Right renal cortex interstitium (tissue), 3 donors: Measurements from ENCODE around the gene EPOP. TPM values are rescaled to one million over a fixed set of nuclear protein-coding genes. Genes with fewer than 3 reads are reported as not detected.

Experiments used
- DNase-seq, 3 donors: peaks; one replicate each; pipeline ENCODE4 v3.0.0-alpha.2; 2013; ENCODE audit warnings: low read depth in 3 of 3, low spot score in 2 of 3
- polyA plus RNA-seq, 3 donors: library from polyadenylated mRNA; unstranded; fragments of 120-200 nt; gene quantifications; one replicate each; pipeline ENCODE4 v1.2.1, GENCODE V29; 2013; ENCODE audit not compliant: insufficient read length in 3 of 3

Gene EPOP
- 1 to 10 TPM; 1.2 to 1.4 (median 1.3) TPM for polyA plus RNA-seq

GRCh38 chr17:38674749-38675615 is at the start of gene EPOP:
Gene EPOP (minus strand): TSS chr17:38674957. CDS start chr17:38674495, 462 bp downstream.
- DNase-seq, result no peak

DNA sequence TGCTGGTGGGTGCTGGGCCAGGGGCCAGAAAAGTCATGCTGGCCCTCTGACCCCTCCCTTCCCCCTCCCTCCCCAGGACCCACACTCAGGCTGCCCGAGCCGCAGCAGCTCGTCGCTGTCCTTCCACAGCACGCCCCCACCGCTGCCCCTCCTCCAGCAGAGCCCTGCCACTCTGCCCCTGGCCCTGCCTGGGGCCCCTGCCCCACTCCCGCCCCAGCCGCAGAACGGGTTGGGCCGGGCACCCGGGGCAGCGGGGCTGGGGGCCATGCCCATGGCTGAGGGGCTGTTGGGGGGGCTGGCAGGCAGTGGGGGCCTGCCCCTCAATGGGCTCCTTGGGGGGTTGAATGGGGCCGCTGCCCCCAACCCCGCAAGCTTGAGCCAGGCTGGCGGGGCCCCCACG is 47.0 kb upstream of the EPOP start:
- no peak for DNase-seq

GRCh38 chr17:38720941-38721340 is 46.2 kb upstream of the EPOP start:
- no peak for DNase-seq

DNA sequence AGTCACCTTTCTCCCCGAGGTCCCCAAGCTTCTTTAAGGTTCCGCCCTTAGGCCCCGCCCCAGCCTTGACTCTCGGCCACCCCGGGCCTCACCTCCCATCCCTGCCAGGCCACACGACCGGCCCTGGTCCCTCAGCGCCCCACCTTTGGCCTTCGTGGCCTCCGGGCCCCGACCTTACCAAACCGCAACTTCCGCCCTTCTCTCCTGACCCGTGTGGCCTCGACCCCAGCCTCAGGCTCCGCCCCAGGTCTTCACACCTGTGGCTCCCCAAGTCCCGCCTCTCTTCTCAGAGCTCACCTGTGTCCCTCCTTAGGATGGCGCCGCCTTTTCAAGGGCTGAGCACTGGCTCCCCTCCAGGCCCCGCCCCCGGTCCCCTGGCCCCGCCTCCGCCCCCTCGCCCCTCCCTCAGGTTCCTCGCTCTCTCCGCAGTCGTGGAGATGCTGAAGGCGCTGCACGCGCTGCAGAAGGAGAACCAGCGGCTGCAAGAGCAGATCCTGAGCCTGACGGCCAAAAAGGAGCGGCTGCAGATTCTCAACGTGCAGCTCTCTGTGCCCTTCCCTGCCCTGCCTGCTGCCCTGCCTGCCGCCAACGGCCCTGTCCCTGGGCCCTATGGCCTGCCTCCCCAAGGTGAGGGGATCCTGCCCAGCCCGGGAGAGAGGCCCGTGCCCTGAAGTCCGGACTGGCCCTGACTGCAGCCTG is 45.3 kb upstream of the EPOP start:
- DNase-seq, result no peak

DNA sequence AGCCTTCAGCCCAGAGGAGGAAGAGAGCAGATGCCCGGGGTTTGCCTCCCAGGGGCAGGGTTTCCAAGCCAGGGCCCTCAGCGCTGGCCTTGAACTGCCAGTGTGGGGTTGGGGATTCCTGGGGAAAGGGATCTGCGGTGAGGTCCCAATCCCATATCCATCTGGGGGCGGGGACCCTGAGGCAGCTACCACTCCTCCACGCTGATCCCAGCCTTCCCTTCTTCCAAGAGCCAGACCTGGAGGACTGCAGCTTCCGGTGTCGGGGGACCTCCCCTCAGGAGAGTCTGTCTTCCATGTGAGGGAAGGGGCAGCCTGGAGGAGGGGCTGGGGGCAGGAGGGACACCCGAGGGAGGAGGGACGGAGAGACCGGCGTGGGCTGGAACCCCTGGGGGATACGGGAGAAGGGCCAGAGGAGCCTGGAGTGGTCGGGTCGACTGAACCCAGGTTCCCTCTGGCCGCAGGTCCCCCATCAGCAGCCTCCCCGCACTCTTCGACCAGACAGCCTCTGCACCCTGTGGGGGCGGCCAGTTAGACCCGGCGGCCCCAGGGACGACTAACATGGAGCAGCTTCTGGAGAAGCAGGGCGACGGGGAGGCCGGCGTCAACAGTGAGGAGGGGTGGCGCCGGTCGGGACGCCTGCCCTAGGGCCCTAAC is 44.7 kb upstream of the EPOP start:
- DNase-seq, result no peak

DNA sequence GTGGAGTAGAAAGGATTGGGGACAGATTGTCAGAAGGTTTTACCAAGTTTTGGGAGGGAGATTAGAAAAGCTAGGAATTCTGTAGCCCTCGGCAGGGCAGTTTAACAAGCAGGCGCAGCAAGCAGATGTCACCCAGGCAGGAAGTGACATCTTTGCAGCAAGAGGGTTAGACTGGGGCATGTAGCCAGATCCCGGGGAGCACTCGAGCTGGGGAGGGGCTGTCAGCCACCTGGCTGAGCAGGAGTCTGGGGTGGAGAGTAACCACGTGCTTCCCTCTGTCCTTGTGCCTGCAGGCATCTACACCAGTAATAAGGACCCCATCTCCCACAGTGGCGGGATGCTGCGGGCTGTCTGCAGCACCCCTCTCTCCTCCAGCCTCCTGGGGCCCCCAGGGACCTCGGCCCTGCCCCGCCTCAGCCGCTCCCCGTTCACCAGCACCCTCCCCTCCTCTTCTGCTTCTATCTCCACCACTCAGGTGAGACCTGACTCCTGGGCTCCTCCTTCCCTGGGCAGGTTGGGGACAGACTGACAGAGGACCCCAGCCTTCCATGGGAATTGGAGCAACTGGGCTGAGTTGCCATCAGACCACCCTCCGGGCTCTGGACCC is 42.5 kb upstream of the EPOP start:
- DNase-seq, result no peak

DNA sequence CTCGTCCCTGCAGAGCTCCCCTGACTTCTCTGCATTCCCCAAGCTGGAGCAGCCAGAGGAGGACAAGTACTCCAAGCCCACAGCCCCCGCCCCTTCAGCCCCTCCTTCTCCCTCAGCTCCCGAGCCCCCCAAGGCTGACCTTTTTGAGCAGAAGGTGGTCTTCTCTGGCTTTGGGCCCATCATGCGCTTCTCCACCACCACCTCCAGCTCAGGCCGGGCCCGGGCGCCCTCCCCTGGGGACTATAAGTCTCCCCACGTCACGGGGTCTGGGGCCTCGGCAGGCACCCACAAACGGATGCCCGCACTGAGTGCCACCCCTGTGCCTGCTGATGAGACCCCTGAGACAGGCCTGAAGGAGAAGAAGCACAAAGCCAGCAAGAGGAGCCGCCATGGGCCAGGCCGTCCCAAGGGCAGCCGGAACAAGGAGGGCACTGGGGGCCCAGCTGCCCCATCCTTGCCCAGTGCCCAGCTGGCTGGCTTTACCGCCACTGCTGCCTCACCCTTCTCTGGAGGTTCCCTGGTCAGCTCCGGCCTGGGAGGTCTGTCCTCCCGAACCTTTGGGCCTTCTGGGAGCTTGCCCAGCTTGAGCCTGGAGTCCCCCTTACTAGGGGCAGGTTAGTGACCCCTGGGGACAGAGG is 41.7 kb upstream of the EPOP start:
- no peak for DNase-seq

GRCh38 chr17:38715216-38715943 is 40.6 kb upstream of the EPOP start:
- no peak for DNase-seq

DNA sequence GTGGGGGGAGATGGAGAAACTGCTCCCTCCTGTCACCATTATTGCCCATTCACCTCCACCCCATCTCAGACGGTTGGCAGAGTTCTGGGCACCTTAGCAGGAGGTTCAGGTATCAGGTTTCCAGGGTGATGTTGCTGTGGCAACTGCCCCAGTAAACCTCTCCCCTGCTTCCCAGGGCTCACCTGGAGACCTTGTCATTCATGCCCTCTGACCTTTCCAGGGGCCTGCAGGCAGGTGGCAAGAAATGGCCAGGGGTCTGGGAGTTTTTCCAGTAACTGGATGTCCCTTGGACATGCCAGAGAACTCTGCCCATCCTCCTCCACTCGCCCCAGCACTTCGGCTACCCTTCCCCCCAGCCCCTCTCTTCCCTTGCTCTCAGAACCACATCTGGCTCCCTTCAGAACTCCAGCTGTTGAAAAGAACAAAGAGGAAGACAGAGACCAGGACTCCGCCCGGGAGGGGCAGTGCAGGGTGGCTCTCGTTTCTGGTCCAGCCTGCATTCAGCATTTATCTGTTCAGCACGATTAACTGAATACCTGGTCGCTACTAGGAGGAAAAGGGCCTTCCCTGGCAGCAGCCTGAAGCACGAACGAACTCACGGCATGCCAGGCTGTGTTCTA is 38.8 kb upstream of the EPOP start:
- no peak for DNase-seq

DNA sequence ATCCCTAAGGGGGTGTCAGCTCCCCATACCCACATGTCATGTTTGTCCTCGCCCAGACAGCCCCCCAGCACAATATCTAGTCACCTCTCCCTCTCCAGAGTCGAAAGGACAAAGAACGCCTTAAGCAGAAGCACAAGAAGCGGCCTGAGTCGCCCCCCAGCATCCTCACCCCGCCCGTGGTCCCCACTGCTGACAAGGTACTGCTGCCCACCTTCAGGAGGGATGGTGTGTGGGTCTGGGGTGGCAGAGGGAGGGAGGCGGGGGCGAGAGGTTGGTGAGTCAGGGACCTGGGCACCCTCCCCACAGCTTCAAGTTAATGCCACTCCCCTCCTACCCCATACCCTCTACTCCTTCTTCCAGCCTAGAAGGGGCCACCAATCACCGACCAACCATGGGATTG is 37.8 kb upstream of the EPOP start:
- no peak for DNase-seq

GRCh38 chr17:38711792-38712571 is 37.2 kb upstream of the EPOP start:
- DNase-seq, result no peak

DNA sequence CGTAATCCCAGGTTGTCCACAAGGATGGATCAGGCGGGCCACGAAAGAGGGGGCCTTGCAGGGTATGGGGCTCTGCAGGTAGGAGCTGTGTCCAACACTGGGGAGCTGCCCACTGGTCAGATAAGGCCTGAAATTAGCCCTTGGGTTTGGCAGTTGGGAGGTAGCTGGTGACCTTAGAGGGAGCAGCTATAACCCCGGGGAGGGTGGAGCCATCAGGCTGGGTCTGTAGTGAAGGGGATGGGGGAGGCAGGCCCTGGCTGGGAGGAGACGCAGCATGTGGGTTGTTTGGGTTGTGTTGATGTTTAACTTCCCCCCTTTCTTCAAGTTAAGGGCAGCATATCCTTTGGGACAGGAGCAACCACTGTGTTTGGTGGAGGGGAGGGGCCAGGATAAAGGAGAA is 36.2 kb upstream of the EPOP start:
- no peak for DNase-seq

DNA sequence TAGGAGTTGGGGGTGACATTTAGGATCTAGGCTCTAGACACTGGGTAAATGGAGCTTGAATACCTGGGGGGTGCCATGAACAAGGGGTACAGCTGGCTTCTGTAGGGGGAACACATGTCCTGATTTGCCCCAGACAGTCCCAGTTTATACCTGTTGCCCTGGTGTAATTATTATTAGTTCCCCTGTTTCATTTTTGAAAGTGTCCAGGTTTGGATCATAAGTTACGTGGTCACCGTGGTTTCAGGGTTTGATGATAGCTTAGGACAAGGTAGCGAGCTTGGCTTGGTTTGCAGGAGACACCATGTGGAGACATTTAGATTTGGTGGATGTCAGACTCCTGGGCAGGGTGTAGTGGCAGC is 35.8 kb upstream of the EPOP start:
- no peak for DNase-seq

- DNase-seq, result no peak
Observed at GRCh38 chr17:38709864-38710603, 35.3 kb upstream of the EPOP start.

- DNase-seq, result no peak
Observed at GRCh38 chr17:38709104-38709820, 34.5 kb upstream of the EPOP start.

- no peak for DNase-seq
Observed at GRCh38 chr17:38707678-38708351, 33.1 kb upstream of the EPOP start.
